Measurements from ENCODE around the gene NFIB.

DNA sequence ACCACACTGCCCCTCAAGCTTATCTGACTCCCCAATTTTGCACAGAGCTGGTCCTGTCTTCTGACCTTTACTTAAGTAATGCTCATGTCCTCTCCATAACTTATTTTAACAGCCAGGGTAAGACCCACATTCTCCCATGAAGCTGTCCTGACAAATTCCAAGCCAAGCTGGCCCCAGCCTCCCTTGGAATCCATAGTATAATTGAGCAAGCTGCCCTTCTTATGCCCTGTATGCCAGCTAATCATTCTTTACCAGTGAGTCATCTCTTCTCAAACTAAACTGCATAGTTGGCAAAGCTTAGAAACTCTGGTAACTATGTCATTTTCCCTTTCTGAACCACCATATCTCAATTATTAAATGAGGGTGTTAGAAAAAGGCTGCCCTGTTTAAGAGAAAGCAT lies 92.4 kb downstream of the NFIB start:
- no peak for TF ChIP-seq EZH2 (optimal IDR thresholded peaks at IDR 0.05; ENCODE audit: low read depth, low read length)
- TF ChIP-seq, protein P1, sequence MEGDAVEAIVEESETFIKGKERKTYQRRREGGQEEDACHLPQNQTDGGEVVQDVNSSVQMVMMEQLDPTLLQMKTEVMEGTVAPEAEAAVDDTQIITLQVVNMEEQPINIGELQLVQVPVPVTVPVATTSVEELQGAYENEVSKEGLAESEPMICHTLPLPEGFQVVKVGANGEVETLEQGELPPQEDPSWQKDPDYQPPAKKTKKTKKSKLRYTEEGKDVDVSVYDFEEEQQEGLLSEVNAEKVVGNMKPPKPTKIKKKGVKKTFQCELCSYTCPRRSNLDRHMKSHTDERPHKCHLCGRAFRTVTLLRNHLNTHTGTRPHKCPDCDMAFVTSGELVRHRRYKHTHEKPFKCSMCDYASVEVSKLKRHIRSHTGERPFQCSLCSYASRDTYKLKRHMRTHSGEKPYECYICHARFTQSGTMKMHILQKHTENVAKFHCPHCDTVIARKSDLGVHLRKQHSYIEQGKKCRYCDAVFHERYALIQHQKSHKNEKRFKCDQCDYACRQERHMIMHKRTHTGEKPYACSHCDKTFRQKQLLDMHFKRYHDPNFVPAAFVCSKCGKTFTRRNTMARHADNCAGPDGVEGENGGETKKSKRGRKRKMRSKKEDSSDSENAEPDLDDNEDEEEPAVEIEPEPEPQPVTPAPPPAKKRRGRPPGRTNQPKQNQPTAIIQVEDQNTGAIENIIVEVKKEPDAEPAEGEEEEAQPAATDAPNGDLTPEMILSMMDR (IDR thresholded peaks at IDR 0.05; ENCODE audit: low read length): no peak
- TF ChIP-seq EZH2phosphoT487 (IDR thresholded peaks at IDR 0.05; ENCODE audit: low read length): no peak
